G401 (cell line): ENCODE measurements around the gene LHX2. TPM values are rescaled to one million over a fixed set of nuclear protein-coding genes. Genes with fewer than 3 reads are reported as not detected.

Experiments used
- total RNA-seq: library from RNA; depleted of rRNA; stranded (reverse); fragments of >200 nt; shearing (Covaris generic); gene quantifications from 2 replicates; pipeline ENCODE4 v1.2.3, GENCODE V29; 2014; rRNA removed

LHX2 gene
- total RNA-seq, 1 experiment from 2014 or later, result 36.9 TPM

Other genes starting within 250 kb of the LHX2 start
- 22.2 and 45.3 TPM in 2 replicates for gene DENND1A, start 81.6 kb upstream of the LHX2 start, total RNA-seq
- gene NEK6, start 246.2 kb downstream of the LHX2 start, total RNA-seq, result 26.6 and 41.2 TPM in 2 replicates